ENCODE data around the gene CLDN7.

DNA sequence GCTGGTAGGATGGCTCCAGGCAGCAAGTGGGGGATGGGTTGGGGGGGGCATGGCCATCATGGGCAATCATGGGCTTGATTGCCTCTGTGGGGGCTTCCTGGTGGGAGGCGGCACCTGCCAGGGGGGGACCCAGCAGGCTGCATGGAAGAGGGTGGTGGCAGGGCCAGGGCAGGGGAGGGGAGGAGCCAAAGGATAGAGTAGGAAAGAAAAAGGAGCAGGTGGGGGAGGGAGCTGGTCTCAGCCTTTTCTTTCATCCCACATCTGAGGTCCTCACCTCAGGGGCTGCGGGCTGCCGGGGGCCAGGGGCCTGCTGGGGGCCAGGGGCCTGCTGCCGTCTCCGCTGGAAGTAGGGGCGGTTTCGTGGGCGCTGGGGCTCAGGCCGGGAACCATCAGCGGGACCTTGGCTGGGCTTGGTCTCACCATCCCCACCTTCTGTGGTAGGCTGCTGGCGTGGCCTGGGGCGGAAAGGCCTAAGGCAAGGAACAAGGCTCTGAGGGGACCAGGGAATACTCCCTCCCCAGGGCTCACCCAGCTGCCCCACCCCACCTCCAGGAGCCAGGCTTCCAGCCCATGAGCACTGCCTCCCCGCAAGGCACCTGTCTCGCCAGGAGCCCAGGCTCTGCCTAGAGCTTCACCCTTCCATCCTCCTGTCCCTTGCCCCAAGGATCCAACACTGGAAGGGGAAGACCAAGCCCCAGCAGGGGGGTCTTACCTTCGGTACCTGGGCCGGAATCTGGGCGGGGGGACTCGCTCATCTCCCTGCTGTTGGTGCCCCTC lies 27.2 kb upstream of the CLDN7 start:
- TF ChIP-seq CTCF (IDR thresholded peaks at IDR 0.05; ENCODE audit: poor library complexity) (no peak), EZH2 (IDR thresholded peaks at IDR 0.05; ENCODE audit: borderline replicate concordance) (no peak), EZH2phosphoT487 (IDR thresholded peaks at IDR 0.05; ENCODE audit: low read depth, severe bottlenecking, unreplicated experiment) (no peak)
